ENCODE measurements around the gene RAD18.

RAD18 gene

GRCh38 chr3:8942115-8942514, 21.2 kb downstream of the RAD18 start:
- Histone ChIP-seq H3K9ac (no peak overlapping the region), H3K27ac (no peak overlapping the region), H3K4me3 (ENCODE audit: low read depth, low read length) (no peak overlapping the region), H3K36me3 (ENCODE audit: control insufficient read depth, insufficient read depth, low read length) (no peaks in the 10 kb centered on the region), H3K9me3 (ENCODE audit: control insufficient read depth, low read length) (no peaks in the 10 kb centered on the region), H3K27me3 (ENCODE audit: control insufficient read depth, insufficient read depth, low read length) (no peaks in the 10 kb centered on the region), H3K4me2 (ENCODE audit: low read length) (no peak overlapping the region), H3K79me2 (no peaks in the 10 kb centered on the region), H3K4me1 (no peaks in the 10 kb centered on the region), H2AFZ (no peak overlapping the region)
- TF ChIP-seq, protein P1, sequence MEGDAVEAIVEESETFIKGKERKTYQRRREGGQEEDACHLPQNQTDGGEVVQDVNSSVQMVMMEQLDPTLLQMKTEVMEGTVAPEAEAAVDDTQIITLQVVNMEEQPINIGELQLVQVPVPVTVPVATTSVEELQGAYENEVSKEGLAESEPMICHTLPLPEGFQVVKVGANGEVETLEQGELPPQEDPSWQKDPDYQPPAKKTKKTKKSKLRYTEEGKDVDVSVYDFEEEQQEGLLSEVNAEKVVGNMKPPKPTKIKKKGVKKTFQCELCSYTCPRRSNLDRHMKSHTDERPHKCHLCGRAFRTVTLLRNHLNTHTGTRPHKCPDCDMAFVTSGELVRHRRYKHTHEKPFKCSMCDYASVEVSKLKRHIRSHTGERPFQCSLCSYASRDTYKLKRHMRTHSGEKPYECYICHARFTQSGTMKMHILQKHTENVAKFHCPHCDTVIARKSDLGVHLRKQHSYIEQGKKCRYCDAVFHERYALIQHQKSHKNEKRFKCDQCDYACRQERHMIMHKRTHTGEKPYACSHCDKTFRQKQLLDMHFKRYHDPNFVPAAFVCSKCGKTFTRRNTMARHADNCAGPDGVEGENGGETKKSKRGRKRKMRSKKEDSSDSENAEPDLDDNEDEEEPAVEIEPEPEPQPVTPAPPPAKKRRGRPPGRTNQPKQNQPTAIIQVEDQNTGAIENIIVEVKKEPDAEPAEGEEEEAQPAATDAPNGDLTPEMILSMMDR (IDR thresholded peaks at IDR 0.05), result no peak

- no peak overlapping the region for H3K27ac ChIP-seq
- no peak overlapping the region for H3K9ac ChIP-seq
- no peaks in the 10 kb centered on the region for H3K9me3 ChIP-seq (ENCODE audit: control insufficient read depth, low read length)
- H3K27me3 ChIP-seq (ENCODE audit: control insufficient read depth, insufficient read depth, low read length), result no peaks in the 10 kb centered on the region
- TF ChIP-seq, protein P1 (IDR thresholded peaks at IDR 0.05), result no peak
- H3K36me3 ChIP-seq (ENCODE audit: control insufficient read depth, insufficient read depth, low read length), result no peaks in the 10 kb centered on the region
- H2AFZ ChIP-seq, result no peak overlapping the region
- no peak overlapping the region for H3K4me3 ChIP-seq (ENCODE audit: low read depth, low read length)
- H3K4me1 ChIP-seq, result no peaks in the 10 kb centered on the region
- no peaks in the 10 kb centered on the region for H3K79me2 ChIP-seq
- no peak overlapping the region for H3K4me2 ChIP-seq (ENCODE audit: low read length)
These were observed 25.3 kb downstream of the RAD18 start for GRCh38 chr3:8938021-8938420.

DNA sequence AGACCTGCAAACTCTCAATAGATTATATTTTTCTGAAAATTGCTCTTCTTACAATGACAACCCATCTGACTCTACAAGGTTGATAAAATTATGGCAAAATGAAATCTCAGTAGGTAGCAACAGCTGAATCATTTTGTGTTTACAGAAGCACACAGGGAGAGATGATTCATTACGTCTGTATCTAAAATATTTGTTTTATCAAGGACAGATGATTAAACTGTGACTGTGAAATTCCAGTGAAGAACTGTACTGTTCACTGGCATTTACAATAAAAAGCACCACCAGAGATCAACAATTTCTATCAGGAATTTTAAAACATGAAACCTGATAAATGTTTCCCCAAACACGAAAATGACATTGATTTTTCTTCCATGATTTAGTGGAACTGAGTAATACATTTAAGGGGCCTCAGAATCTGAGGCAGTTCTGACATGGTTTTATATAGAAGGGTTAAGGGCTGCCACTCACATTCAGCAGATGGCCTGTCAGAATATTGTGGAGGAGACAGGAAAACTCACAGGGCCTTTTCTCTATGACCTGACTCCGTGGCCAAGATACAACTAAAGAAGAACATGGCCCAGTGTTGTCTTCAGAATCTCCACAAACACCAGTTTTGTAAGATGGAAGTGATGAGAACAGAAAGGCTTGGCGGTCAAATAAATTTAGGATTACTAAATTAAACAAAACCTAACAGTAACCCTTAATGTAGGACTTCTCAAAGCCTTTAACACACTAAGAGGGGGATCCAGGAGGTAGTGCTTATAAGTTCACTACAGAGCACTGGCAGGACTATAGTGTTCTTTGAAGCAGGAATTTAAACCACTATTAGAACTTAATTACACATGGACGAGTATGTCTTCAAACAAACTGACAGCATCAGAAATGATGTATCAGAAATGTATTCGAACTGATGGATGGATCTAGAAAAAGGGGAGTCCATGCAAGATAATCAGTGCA, 25.9 kb downstream of the RAD18 start:
- H3K79me2 ChIP-seq, result no peaks in the 10 kb centered on the region
- no peak overlapping the region for H2AFZ ChIP-seq
- no peaks in the 10 kb centered on the region for H3K36me3 ChIP-seq (ENCODE audit: control insufficient read depth, insufficient read depth, low read length)
- H3K9me3 ChIP-seq (ENCODE audit: control insufficient read depth, low read length), result no peaks in the 10 kb centered on the region
- no peak overlapping the region for H3K4me2 ChIP-seq (ENCODE audit: low read length)
- H3K4me3 ChIP-seq (ENCODE audit: low read depth, low read length), result no peak overlapping the region
- no peaks in the 10 kb centered on the region for H3K27me3 ChIP-seq (ENCODE audit: control insufficient read depth, insufficient read depth, low read length)
- TF ChIP-seq, protein P1 (IDR thresholded peaks at IDR 0.05), result no peak
- no peak overlapping the region for H3K27ac ChIP-seq
- no peak overlapping the region for H3K9ac ChIP-seq
- no peaks in the 10 kb centered on the region for H3K4me1 ChIP-seq

- H3K9me3 ChIP-seq (ENCODE audit: control insufficient read depth, low read length), result no peaks in the 10 kb centered on the region
- no peak overlapping the region for H3K4me2 ChIP-seq (ENCODE audit: low read length)
- no peak overlapping the region for H3K4me3 ChIP-seq (ENCODE audit: low read depth, low read length)
- H3K9ac ChIP-seq, result no peak overlapping the region
- TF ChIP-seq, protein P1 (IDR thresholded peaks at IDR 0.05), result no peak
- no peaks in the 10 kb centered on the region for H3K79me2 ChIP-seq
- H3K36me3 ChIP-seq (ENCODE audit: control insufficient read depth, insufficient read depth, low read length), result no peaks in the 10 kb centered on the region
- no peaks in the 10 kb centered on the region for H3K27me3 ChIP-seq (ENCODE audit: control insufficient read depth, insufficient read depth, low read length)
- H2AFZ ChIP-seq, result no peak overlapping the region
- no peaks in the 10 kb centered on the region for H3K4me1 ChIP-seq
- H3K27ac ChIP-seq, result no peak overlapping the region
These were observed 30.8 kb downstream of the RAD18 start for GRCh38 chr3:8932507-8932906.

- H3K4me1 ChIP-seq, result no peaks in the 10 kb centered on the region
- no peaks in the 10 kb centered on the region for H3K9me3 ChIP-seq (ENCODE audit: control insufficient read depth, low read length)
- H3K27me3 ChIP-seq (ENCODE audit: control insufficient read depth, insufficient read depth, low read length), result no peaks in the 10 kb centered on the region
- H3K36me3 ChIP-seq (ENCODE audit: control insufficient read depth, insufficient read depth, low read length), result no peaks in the 10 kb centered on the region
- TF ChIP-seq, protein P1 (IDR thresholded peaks at IDR 0.05), result no peak
- H2AFZ ChIP-seq, result no peak overlapping the region
- H3K79me2 ChIP-seq, result no peaks in the 10 kb centered on the region
- H3K27ac ChIP-seq, result no peak overlapping the region
- no peak overlapping the region for H3K4me3 ChIP-seq (ENCODE audit: low read depth, low read length)
- no peak overlapping the region for H3K9ac ChIP-seq
- no peak overlapping the region for H3K4me2 ChIP-seq (ENCODE audit: low read length)
These were observed 31.9 kb downstream of the RAD18 start for GRCh38 chr3:8931342-8931741.

All from parathyroid adenoma (tissue), 2 donors.